Measurements from ENCODE around the gene ACCS. TPM values are rescaled to one million over a fixed set of nuclear protein-coding genes. Genes with fewer than 3 reads are reported as not detected.

ACCS gene
- total RNA-seq, 4 donors from 2014 or later: 14.4 to 23.2 (median 20.1) TPM

- intact Hi-C loops (cut with DNase I): no loop called here
- no peak overlapping the region for H3K4me3 ChIP-seq (replicated peaks in 1 of 3)
- no peaks in the 10 kb centered on the region for H3K27me3 ChIP-seq
- 79 to 83% methylated on average over 3 of the region's 3 CpGs for WGBS, 2 donors
- TF ChIP-seq CTCF (IDR thresholded peaks at IDR 0.05): no peak
- no peak for TF ChIP-seq POLR2A (IDR thresholded peaks at IDR 0.05)
- H3K36me3 ChIP-seq: peaks cover 14 to 19% of the 10 kb centered on the region in 2 donors
- no peak overlapping the region for H3K27ac ChIP-seq
- DNase-seq: no peak
- H3K4me1 ChIP-seq: no peaks in the 10 kb centered on the region
- H3K9me3 ChIP-seq: no peaks in the 10 kb centered on the region
These were observed 50.3 kb downstream of the ACCS start for GRCh38 chr11:44116234-44116830.

- Histone ChIP-seq H3K4me1 (no peaks in the 10 kb centered on the region), H3K9me3 (no peaks in the 10 kb centered on the region), H3K27ac (no peak overlapping the region), H3K27me3 (no peaks in the 10 kb centered on the region), H3K36me3 (peaks cover 12 to 15% of the 10 kb centered on the region in 2 donors), H3K4me3 (replicated peaks in 1 of 3) (no peak overlapping the region)
- 83 to 88% methylated on average over 5 of the region's 5 CpGs for WGBS, 2 donors
- intact Hi-C loops (cut with DNase I): no loop called here
- TF ChIP-seq CTCF (IDR thresholded peaks at IDR 0.05) (peak in 1 of 6 experiments; percentile 17), POLR2A (IDR thresholded peaks at IDR 0.05) (no peak)
- DNase-seq: no peak
These were observed 54.1 kb downstream of the ACCS start for GRCh38 chr11:44120169-44120568.

GRCh38 chr11:44125598-44125997 is 59.5 kb downstream of the ACCS start:
- TF ChIP-seq POLR2A (IDR thresholded peaks at IDR 0.05): no peak
- no peak for TF ChIP-seq CTCF (IDR thresholded peaks at IDR 0.05)
- peaks cover 19 to 29% of the 10 kb centered on the region in 2 donors for H3K36me3 ChIP-seq
- no peak for DNase-seq
- no peak overlapping the region for H3K4me3 ChIP-seq (replicated peaks in 1 of 3)
- H3K27ac ChIP-seq: no peak overlapping the region
- WGBS, 2 donors: 83 to 84% methylated on average over 4 of the region's 4 CpGs
- H3K4me1 ChIP-seq: no peaks in the 10 kb centered on the region
- intact Hi-C loops (cut with DNase I): no loop called here
- no peaks in the 10 kb centered on the region for H3K9me3 ChIP-seq
- no peaks in the 10 kb centered on the region for H3K27me3 ChIP-seq

- no peak overlapping the region for H3K4me3 ChIP-seq (replicated peaks in 1 of 3)
- TF ChIP-seq CTCF (IDR thresholded peaks at IDR 0.05) (no peak), POLR2A (IDR thresholded peaks at IDR 0.05) (no peak)
- intact Hi-C loops (cut with DNase I): no loop called here
- no peaks in the 10 kb centered on the region for H3K4me1 ChIP-seq
- 94% methylated on average over 2 of the region's 2 CpGs for WGBS, 2 donors
- peaks cover 19 to 29% of the 10 kb centered on the region in 2 donors for H3K36me3 ChIP-seq
- H3K27ac ChIP-seq: no peak overlapping the region
- H3K9me3 ChIP-seq: no peaks in the 10 kb centered on the region
- DNase-seq: no peak
- no peaks in the 10 kb centered on the region for H3K27me3 ChIP-seq
These were observed 60.2 kb downstream of the ACCS start for GRCh38 chr11:44126304-44126703.

- WGBS, 2 donors: 95 to 98% methylated on average over 7 to 8 of the region's 8 CpGs
- no peaks in the 10 kb centered on the region for H3K4me1 ChIP-seq
- H3K27ac ChIP-seq: no peak overlapping the region
- no peak overlapping the region for H3K4me3 ChIP-seq (replicated peaks in 1 of 3)
- H3K27me3 ChIP-seq: no peaks in the 10 kb centered on the region
- DNase-seq: no peak
- no peak for TF ChIP-seq CTCF (IDR thresholded peaks at IDR 0.05)
- TF ChIP-seq POLR2A (IDR thresholded peaks at IDR 0.05): no peak
- H3K9me3 ChIP-seq: no peaks in the 10 kb centered on the region
- intact Hi-C loops (cut with DNase I): no loop called here
- H3K36me3 ChIP-seq: peaks cover 19 to 34% of the 10 kb centered on the region in 2 donors
These were observed 61.1 kb downstream of the ACCS start for GRCh38 chr11:44127130-44127529.
